HK-2 (cell line): ENCODE results near the gene FOXA3.

ENCODE experiments used
- DNase-seq: peaks from one replicate; pipeline ENCODE4 v3.0.0-alpha.2; 2018; ENCODE audit not compliant: unreplicated experiment

Gene FOXA3

DNA sequence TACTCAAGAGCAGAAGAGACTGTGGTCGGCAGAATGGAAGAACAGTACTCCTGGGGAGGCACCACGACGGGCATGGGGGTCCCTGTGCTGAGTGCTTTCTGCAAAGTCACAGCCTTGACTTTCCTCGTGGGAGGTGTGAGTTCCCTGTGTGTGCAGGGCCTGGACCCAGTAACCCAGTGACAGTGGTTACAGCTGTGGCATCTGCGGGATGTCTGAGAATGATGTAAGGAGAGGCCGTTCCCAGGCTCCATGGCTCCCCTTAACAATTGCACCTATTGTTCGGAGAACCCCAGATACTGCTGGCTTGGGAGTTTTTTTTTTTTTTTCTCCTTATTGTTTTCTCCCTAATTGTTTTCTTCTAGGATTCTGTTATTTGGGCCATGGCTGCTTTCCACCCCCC, 55.6 kb downstream of the FOXA3 start:
- DNase-seq, result no peak

DNA sequence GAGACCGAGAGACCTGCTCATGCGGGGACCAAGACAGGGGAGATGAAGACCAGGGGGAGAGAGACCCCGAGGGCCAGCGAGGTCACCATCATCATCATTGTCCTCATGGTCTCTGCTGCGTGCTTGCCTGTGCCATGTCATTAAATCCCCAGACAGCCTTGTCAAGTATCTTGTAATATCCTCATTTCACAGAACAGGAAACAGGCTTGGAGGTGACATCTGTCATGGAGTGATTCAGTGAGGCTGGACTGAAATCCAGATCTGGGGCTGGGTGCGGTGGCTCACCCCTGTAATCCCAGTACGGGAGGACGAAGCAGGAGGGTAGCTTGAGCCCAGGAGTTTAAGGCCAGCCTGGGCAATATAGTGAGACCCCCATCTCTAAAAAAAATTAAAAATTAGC, 56.3 kb downstream of the FOXA3 start:
- no peak for DNase-seq

DNA sequence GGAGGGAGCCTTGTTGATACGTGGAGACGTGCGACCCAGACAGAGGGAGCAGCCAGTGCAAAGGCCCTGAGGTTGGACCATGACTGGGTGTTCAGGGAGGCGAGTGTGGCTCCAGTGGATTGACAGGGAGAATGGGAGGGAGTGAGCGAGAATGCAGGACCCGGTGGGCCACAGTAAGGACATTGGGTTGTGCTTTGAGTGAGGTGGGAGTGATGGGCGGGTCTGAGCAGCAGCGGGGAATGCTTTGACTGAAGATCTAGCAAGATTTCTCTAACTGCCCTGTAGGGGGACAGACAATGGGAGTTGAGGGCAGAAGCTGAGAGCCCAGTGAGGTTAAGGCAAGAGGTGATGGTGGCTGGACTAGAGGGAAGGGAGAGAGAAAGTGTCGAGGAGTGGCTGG, 58.2 kb downstream of the FOXA3 start:
- no peak for DNase-seq
